IPS-11a (cell line): ENCODE data around the gene MOSPD3.
A peak's percentile ranks its signal among the peaks of the same experiment; 100 is the strongest.

Experiments
- H3K4me3 ChIP-seq: one replicate; pipeline ENCODE4 v1.5.1; 2013; ENCODE audit warnings: low read depth, low read length, control low read depth

MOSPD3 gene

DNA sequence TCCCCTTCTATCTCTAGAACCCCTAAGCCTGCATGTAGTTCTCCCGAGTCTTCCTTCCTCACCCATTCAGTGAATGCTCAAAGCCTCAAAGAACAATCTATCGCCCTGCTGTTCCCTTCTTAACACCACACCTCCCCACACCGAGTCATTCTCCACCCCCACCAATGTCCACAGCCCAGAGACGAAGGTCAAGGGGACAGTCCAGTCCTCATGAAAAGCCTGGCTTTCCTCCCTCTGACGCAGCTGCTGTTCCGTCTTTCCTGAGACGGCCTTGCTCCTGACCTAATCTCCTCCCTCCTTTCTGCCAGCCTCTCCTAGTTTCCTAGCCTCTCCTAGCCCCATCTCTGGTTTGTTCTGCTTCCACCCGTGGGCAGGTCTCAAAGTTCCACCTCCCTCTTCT lies 9.2 kb downstream of the MOSPD3 start:
- no peak overlapping the region for H3K4me3 ChIP-seq

DNA sequence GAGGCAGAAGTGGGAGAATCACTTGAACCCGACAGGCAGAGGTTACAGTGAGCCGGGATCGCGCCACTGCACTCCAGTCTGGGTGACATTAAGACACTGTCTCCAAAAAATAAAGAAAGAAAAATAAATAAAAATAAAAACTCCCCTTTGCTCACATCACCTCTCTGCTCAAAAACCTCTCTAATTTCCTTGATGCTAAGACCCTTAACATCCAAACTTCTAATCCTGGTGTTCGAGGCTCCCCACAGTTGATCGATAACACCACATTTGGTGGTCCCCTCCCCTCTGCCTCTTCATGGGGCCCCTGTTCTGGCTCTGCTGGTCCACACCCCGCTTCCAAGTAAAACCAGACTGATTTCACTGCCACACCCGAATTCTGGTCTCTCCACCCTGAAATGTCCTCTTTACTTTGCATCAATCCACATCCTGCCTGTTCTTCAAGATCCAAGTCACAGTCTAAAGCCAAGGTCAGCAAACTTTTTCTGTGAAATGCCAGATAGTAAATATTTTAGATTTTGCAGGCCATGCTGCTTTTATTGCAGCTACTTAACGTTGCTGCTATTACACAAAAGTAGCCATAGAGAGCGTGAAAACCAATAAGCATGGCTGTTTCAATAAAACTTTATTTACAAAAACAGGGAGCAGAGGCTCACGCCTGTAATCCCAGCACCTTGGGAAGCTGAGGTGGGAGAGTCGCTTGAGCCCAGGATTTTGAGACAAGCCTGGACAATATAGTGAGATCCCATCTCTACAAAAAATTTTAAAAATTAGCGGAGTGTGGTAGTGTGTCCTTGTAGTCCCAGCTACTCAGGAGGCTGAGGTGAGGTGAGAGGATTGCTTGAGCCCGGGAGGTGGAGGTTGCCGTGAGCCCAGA lies 11.8 kb downstream of the MOSPD3 start:
- H3K4me3 ChIP-seq: no peak overlapping the region

DNA sequence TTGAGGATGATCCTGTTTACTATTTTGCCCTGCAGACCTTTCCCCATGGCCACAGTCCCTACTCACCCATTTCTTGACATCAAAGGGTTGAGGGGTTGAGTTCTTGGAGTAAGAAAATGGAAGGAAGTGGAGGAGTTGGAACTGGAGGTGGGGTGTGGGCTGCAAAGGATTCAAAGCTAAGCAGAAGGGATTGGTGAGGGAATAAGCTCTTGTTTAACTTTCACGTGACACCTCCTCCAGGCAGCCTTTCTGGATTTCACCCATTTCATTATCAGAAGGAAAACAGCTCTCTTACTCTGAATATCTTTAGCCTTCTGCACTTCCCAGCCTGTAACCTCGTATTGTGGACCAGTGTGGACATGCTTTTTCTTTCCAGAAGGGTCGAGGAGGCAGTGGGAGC lies 13.7 kb downstream of the MOSPD3 start:
- H3K4me3 ChIP-seq: no peak overlapping the region

DNA sequence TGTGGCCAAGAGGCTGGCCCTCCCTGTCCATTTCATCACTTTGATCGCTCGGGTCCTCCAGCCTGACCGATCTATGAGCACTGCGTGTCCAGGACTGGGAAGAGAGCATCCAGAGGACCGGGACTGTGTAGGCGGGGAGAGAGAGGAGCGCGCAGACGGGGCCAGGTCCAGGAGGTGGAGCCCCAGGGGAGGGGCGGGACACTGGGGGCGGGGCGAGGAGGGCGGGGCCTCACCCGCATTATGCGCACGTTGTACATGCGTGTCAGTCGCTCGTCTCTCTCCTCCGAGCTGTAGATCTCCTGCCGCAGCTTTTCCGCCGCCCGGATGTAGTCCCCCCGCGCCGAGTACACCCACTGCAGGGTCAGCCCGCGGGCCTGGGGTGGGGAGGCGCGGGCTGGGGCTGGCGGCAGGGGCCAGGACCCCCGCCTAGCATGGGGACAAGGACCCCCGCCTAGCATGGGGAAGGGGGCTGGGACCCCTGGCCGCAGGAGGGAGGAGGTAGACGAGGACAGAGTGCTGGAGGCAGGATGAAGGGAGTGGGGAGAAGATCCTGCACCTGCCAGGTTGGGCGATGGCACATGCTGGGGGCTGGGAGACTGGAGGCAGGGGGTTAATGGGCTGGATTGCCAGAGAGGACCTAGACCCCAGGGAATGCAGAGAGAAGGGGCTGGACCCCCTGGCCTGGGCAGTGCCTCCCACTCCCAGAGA lies 14.3 kb downstream of the MOSPD3 start:
- H3K4me3 ChIP-seq: peak overlapping the region; percentile 17

DNA sequence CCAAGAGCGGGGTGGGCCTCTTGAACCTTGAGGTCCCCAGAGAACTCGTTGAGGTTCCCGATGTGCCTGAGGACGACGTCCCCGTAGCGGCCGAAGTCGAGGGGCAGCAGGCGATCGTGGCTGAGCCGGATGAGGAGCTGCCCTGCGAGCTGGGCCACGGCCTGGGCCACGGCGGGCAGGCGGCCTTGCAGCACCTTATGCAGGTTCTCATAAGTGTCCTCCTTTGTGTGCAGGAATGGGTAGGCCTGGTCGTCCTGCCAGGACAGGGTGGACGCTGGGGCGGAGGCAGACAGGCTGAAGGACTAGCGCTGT lies 14.9 kb downstream of the MOSPD3 start:
- no peak overlapping the region for H3K4me3 ChIP-seq

DNA sequence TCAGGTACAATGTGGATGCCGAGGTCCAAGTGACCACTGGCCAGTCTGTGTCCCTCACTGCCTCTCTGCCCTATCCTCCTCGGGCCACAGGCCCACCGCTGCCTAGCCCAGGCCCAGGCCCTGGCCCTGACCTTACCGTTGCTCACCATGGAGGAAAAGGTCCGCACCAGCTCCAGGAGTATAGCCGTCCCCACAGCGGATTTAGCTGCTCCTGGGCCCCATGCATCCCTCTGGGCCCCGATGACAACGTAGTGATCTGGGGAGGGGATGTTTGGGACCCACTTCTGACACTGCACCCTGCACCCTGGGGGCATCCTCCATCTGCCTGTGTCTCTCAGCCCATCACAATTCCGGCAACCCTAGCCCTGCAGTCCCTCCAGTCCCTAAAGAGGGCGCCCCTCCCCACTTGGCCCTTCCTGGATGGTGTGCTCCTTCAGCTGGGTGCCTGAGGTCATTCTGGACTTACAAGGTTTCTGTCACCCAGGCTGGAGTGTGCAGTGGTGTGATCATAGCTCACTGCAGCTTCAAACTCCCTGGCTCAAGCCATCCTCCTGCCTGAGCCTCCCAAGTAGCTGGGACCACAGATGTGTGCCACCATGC lies 16.9 kb downstream of the MOSPD3 start:
- H3K4me3 ChIP-seq: no peak overlapping the region

DNA sequence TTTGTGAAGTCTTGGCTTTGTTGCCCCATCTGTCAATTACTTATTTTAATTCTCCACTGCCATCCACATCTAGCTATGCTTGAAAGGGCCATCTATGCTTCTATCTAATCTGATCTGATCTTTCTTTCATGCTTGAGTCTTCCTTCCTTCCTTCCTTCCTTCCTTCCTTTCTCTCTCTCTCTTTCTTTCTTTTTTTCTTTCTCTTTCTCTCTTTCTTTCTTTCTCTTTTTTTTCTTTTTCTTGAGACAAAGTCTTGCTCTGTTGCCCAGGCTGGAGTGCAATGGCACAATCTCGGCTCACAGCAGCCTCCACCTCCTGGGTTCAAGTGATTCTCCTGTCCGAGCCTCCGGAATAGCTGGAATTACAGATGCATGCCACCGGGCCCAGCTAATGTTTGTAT lies 17.7 kb downstream of the MOSPD3 start:
- H3K4me3 ChIP-seq: no peak overlapping the region

DNA sequence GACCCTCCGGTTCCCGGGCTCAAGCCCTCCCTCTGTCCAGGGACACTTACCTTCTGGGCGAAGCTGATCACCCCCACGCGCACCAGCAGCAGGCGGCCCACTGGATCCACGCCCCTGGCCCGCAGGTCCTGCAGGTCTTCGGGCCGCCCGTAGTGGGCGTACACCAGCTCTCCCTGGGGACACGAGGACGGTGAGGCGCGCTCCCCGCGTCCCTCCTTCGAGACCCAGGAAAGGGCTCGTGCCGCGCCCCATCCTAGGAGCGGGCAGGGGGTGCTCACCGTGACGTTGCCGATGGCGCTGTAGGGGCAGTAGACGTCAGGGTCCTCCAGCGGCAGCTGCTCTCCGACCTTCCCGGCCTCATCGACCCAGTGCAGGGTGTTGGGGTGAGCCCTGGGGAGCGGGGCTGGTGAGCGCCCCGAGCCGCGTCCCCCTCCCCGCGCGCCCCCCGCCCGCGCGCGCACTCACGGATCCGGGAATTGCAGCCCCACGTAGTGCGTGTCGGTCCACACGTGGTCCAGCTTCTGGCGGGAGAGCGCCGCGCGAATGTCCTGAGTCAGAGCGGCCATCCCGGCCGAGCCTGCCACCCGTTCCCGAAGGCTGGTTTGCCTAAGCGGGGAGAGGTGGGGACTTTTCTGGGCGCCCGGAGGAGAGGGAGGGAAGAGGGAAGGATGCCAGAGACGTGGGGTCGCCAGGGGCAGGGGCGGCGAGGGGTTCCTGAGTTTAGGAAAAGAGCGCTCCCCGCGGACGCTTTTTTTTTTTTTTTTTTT lies 20.8 kb downstream of the MOSPD3 start:
- H3K4me3 ChIP-seq: peak overlapping the region; percentile 44

DNA sequence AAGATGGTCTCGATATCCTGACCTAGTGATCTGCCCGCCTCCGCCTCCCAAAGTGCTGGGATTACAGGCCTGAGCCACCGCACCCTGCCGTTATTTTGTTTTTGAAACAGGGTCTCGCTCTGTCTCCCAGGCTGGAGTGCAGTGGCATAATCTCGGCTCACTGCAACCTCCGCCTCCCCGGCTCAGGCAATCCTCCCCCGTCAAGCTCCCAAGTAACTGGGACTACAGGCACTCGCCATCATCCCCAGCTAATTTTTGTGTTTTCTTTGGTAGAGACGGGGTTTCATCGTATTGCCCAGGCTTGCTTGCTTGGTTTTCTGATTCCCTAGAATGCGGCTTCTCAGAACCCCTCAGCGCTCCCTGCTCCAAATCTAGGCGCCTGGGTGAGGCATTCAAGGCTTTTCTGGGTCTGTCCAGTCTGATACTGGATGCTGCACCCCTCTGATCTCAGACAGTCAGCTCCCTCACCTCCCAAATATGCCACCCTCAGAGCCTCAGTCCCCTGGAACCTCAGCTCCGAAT lies 27.7 kb downstream of the MOSPD3 start:
- H3K4me3 ChIP-seq: no peak overlapping the region

DNA sequence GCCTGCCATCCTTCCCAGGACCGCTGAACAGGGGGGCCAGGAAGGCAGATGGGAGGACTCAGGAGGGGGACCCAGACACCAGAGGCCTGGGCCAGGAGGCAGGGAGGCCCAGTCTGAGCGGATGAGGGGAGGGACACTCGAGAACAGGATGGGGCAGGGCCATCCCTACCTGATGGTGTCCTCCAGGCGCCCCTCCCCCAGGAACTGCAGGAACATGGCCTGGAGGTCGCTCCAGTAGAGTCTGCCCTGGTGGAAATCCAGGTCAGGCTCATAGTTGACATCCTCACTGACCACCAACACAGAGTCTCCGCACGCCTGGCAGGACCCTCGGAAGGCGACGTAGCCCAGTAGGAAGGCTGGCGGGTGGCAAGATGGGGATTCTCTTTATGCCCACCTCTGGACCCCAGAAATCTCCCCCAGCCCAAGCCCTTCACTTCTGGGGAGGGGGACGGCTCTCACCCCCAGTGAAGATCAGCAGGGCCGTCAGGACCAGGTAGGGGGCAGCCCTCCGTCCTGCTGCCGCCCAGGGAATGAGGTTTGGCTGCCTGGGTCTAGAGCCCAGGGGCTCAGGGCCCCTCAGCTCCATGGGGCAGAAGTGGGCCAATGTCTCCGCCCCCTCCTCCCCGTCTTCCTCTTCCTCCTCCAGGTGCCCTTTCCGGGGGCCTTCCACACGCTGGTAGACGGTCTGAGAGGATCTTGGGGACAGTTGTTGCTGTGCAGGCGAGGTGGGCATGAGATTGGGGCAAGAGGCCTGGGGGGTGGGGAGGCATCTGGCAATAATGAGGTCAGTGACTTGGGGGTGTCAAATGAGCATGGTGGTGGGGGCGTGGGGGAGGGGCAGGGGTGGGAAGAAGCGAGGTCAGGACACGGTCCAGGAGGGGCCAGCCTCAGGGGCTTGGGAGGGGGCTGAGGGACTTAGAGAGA lies 28.4 kb downstream of the MOSPD3 start:
- H3K4me3 ChIP-seq: no peak overlapping the region

DNA sequence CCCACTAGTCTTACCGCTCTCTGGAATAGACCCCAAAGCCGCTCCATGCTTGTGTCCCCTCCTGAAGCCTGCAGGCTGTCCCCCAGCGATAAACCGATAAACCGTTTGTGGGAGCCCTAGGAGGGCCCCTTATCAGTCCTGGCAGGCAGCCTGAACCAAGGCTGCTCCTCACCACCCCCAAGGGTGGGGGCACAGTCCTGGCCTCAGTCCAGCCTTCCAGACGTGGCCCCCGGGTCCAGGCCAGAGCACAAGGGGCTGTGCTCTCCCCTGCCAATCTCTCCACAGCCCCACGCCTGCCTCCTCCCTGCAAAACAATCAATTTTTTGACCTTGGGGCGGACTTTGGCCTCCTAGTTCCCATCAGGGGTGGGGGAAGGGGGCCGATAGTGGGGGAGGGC lies 29.1 kb downstream of the MOSPD3 start, which contains the start of gene TFR2:
Gene TFR2, minus strand, starts transcription at position 90 of the 397 bp plus-strand sequence. Its CDS starts 43 bp downstream, at position 47.
- no peak within 1 kb of the TSS for H3K4me3 ChIP-seq

DNA sequence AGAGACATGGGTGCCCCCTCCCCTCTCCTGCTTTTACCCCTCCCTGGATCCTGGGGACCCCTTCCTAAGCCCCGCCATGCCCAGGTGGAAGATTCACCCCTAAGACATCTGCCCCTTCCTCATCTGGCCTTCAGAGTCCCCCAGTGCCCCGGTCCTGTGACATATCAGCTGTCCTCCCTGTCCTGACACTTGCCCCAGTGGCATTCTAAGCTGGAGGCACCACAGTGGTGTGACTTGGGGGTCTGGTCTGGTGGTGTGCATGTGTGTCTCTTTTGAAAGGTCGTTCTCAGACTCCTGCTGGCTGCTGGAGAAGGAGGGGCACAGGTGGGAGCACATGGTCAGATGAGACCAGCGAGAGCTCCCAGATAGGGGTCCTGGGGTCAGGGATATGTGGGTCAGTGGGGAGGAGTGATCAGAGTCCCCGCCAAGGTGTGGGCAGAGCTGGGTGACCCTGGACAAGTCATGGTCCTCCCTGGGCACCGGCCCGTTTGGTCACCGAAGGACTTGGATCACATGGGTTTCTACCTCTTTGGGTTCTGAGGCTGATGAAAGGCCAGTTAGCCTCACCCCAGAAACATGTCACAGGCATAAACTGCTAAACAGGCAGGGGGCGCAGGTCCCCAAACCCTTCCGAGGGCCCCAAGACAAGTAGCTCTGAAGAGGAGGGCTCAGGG lies 29.7 kb downstream of the MOSPD3 start:
- H3K4me3 ChIP-seq: no peak overlapping the region

DNA sequence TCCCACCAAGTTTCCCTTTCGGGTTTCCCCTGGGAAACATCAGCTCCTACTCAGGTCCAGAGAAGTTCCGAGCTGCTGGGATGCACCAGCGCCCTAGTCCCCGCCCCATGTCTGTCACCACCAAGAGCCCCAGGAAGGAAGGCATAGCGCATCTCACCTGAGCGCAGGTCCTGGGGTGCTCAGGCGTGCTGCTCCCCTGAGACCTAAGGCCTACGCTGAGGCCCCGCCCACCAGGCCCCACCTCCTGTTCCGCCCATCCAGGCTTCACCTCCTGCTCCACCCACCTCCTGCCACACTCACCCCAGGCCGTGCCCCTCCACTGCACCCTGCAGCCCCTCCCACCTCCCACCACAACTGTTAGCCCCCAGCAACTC lies 30.2 kb downstream of the MOSPD3 start:
- H3K4me3 ChIP-seq: no peak overlapping the region

DNA sequence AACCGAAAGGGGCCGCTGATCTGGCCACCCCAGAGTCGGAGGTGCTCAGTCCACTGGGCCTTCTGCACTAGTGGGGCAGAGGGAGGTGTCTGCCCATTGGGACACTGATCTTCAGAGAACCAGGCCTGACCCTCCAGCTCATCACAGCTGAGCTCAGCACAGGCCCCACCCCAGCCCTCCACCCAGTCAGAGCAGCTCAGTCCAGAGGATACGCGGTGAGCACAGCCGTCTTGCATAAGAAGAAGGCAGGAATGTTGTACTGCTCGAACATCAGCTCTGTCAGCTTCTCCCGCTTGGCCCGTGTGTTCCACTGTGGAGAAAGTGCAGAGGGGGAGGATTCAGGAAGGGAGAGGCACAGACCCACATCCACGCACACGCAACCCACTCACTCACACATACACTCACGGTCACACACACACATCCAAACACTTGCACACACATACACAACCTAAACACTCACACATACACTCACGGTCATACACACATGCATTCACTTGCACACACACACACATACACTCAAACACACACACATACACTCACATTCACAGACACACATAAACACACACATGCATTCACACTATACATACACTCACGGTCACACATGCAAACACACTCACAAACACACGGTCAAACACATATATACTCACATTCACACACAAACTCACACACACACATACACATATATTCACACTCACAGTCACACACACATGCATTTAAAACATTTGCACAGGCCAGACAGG lies 37.7 kb downstream of the MOSPD3 start:
- H3K4me3 ChIP-seq: no peak overlapping the region

DNA sequence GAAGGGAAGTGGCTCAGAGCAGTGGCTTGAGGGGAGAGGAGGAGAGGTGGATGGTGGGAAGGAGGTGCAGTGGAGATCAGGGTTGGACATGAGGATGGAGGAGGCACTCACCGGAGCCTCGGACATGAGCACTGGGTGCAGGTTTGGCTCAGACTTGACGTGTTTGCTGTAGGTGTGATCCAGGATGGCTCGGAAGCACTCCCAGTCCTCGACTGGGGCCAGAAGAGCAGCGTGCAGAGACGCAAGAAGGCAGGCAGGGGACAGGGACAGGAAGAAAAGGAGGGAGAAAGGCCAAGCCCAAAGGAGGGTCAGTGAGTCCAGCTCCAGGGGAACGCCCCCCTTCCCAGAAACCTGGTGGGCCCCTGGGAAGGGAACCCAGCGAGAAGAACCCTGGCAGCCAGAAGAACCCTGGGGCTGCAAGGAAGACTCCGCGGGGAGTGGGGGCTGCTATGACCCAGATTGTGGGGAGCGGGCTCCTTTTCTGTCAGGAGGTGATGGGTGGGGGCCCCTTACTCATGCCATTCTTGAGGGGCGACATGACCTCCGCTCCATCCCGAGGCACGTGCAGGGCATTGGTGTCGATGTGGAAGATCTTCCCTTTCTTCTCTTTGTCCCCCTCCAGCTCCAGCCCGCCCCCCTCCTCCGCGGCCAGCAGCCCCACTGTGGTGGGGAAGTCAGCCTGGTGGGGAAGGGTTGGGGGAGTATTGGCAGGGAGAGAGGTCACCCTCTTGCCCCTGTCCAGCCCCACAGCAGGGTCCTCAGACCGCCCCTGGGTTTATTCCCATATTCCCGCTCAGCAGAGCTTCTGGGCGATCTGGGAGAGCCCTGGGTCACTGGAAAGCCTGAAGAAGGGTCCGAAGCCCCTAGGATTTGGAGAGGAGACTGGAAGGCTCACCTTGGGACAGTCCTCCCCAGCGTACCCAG lies 42.8 kb downstream of the MOSPD3 start:
- H3K4me3 ChIP-seq: no peak overlapping the region

DNA sequence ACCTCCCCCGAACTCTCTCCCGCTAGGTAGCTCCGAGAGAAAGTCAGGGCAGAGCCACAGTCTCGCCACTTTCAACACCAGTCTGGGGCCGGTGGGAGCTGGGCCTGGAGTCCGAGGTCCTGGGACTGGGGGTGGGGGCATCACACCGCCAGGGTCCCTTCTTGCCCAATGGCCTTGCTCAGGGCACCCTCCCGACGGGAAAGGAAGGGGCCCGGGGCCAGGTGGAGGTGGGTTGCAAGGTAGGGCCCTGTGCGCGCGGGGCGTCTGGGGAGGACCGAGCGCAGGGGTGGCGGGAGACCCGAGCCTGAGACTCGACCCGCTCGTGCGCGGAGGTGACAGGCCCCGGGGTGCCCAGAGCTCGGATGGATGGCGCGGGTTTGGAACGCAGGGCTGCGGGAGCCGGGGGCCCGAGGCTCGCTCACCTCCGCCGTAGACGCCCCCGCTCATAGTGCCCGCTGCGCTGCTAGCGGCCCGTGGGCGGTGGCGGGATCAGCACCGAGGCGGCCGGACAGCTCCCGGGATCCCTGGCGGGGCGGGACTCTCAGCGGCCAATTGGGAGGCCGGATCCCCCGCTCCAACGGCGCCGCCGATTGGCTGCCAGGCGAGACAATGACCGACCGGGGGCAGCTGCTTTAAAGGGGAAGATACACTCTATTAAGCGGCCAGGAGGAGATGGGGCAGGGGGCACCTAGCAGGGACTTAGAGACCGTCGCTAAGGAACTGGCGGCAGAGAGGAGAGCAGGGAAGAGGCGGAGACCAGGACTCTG lies 43.8 kb downstream of the MOSPD3 start, which contains the start of gene ACTL6B:
Gene ACTL6B, minus strand, starts transcription at position 541 of the 767 bp plus-strand sequence. Its CDS starts 94 bp downstream, at position 447.
- H3K4me3 ChIP-seq: no peak within 1 kb of the TSS
